ENCODE measurements around the gene PHPT1.
A peak's percentile ranks its signal among the peaks of the same experiment; 100 is the strongest.
"Not testable (repeated sequence)": the region's sequence is repeated elsewhere in the genome, so short reads cannot be mapped to it uniquely, and the experiment has no call there.

PHPT1 gene

DNA sequence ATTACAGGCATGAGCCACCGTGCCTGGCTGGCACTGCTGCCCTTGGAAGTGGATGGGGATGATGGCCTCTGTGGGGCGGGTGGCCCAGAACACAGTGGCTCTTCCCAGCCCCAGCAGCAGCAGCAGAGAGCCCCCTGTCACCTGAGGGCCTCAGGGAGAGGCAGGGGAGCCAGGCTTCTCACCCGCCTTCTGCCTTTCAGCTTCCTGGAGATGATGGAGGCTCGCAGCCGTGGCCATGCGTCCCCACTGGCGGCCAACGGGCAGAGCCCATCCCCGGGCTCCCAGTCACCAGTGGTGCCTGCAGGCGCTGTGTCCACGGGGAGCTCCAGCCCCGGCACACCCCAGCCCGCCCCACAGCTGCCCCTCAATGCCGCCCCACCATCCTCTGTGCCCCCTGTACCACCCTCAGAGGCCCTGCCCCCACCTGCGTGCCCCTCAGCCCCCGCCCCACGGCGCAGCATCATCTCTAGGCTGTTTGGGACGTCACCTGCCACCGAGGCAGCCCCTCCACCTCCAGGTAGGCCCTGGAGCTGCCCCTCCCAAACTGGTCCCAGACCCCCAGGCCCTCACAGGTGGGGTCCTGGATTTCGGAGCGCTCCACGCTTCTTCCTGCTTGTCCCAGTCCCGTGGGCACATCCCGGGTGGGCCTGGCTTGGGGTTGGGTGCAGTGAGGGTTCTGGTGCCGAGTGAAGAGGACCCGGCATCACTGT is 11.9 kb upstream of the PHPT1 start:
- no peak for DNase-seq

DNA sequence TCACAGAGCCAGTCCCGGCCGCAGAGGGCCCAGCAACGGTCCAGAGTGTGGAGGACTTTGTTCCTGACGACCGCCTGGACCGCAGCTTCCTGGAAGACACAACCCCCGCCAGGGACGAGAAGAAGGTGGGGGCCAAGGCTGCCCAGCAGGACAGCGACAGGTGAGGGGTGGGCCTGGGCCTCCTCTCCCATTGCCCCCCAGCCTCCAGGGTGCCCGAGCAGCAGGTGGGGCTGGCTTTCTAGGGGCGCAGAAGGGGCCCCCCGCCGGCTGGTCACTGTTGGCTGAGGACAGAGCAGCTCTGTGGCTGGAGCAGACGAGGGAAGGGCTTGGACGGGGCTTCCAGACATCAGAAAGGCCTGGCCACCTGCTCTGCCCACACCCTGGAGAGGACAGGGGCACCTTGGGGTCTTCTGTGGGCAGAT is 11.3 kb upstream of the PHPT1 start:
- DNase-seq = not testable (repeated sequence)

DNA sequence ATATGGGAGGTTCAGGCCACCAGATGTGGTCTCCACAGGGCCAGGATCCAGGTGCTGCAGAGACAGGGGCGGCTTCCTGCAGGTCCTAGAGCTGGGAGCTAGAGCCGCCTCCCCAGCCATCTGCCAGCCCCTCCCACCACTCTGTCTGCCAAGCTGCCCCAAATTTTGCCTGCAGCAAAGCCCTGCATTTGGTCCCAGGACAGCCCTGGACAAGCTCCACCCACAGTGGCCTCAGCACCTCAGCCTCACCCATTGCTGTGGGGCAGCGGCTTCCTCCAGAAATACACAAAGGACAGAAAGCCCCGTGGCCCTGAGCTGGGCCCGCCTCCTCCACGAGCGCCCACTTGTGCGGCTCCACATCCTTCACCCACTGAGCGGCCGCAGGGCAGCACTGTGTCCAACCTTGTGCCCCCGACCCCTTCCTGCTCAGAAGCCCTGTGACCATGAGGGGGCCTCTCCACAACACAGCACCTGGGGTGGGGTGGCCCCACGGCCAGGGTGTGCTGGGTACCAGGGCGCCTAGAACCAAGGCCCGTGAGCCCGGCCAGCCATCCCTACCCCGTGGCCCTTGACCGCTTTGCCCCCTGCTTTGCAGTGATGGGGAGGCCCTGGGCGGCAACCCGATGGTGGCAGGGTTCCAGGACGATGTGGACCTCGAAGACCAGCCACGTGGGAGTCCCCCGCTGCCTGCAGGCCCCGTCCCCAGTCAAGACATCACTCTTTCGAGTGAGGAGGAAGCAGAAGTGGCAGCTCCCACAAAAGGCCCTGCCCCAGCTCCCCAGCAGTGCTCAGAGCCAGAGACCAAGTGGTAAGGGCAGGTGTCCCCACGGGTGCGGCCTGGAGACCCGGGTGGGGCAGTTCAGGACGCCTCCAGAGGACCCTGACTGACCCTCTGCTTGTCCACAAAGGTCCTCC is 10.6 kb upstream of the PHPT1 start:
- no peak for DNase-seq

DNA sequence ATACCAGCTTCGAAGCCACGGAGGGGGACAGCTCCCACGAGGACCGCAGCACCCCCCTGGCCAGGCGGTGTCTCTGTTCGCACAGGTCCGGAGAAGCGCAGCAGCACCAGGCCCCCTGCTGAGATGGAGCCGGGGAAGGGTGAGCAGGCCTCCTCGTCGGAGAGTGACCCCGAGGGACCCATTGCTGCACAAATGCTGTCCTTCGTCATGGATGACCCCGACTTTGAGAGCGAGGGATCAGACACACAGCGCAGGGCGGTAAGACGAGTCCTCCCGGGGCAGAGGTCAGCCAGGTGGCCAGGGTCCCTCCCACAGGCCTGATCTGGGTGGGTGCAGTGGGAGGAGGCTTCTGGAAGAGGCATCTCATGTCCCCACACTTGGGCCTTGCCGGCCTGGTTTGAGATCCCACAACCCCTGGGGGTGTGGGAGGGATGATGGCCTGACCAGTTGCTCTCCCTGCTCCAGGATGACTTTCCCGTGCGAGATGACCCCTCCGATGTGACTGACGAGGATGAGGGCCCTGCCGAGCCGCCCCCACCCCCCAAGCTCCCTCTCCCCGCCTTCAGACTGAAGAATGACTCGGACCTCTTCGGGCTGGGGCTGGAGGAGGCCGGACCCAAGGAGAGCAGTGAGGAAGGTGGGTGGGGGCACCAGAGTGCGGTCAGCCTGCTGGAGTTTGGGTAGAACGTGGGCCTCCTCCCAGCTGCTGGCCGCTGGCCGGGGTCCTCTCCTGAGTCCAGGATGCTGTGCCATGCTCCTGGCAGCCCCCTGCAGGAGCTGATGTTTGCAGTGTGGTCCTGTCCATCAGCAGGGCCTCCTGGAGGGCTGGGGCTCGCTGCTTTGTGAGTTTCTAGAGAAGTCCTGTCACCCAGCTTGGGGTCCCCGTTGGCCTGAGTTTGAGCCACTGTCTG is 9.7 kb upstream of the PHPT1 start:
- no peak for DNase-seq

DNA sequence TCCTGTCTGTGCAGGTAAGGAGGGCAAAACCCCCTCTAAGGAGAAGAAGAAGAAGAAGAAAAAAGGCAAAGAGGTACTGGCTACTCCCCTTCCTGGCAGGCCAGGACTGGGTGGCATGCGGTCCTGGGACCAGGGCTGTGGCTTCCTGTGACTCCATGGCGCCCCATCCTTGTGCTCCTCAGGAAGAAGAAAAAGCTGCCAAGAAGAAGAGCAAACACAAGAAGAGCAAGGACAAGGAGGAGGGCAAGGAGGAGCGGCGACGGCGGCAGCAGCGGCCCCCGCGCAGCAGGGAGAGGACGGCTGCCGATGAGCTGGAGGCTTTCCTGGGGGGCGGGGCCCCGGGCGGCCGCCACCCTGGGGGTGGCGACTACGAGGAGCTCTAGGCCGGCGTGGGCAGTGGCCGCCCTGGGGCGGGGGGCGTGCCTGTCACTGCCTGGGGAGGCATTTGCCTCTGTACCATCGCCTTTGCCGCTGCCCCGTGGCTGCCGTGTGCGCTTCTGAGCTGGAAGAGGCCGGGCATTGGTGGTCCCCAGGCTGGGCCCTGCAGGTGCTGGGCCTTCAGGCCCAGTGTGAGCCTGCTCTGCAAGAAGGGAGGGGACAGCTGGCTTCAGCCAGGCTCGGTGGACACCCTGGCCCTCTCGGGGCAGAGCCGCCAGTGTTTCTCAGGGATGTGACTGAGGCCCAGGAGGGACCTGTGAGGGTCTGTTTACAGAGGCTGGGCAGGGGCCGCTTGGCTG is 8.9 kb upstream of the PHPT1 start:
- no peak for DNase-seq

DNA sequence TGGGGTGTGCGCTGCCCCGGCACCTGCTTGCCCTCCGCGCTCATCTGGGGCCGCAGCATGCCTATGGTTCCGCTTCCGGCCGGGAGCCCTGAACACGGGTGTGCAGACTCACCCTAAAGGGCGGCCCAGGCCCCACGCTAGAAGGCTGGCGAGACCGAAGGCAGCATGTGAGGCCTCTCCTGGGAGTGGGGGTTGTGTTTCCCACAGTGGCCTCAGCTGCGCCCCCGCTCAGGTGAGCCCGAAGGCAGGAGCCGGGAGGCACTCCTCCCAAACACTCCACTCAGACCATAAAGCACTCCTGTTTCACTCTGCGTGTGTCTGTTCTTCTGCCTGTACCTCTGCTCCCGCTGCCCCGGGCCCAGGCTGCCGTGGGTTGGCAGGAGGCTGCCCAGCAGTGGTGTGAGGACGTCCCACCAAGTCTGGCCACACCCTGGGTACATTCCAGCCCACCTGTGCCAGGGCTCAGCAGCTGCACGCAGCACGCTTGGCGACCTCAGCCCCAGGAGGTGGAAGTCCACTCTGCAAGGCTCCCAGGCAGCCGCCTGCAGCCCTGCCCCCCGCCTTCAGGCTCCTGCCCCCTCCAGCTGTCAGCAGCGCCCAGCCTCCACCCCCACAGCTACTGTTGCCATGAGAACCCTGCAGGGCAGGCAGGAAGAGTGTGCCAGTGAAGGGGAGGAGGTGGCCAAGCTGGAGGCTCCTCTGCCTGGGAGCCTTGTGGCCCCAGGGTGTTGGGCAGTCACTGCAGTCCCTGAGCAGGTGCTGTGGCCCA is 8.1 kb upstream of the PHPT1 start:
- DNase-seq = peak; percentile 70

DNA sequence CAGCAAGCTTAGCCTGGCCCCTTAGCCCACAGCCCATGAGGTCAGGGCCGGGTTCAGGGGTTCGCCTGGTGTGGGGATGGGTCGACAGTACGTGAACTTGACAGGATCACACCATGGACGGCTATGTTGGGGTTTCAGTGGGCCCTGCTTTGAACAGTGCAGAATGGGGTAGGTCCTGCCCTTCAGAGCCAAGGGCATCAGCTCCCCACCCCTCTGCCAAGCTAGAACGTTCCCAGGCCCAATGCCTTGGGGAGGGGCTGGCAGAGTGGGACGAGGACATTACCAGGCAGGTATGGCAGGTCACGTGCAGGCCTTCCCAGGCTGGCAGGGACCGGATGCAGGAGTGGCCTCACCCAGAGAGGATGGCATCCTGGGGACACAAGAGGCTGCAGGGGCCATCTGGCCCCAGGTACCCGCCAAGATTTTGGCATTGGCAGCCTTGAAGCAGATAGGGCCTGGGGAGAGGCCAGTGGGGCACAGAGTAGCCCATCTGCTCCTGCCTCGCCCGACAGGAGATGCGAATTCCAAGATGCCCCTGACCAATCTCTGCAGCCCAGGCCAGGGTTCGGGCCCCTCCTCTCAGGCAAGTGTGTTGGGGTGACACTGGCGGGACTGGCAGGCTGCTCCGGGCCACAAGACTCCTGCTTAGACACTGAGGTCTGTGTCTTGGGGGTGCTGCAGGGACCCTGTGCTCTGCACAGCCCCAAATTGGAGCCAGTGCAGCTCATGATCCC is 7.4 kb upstream of the PHPT1 start:
- not testable (repeated sequence) for DNase-seq

DNA sequence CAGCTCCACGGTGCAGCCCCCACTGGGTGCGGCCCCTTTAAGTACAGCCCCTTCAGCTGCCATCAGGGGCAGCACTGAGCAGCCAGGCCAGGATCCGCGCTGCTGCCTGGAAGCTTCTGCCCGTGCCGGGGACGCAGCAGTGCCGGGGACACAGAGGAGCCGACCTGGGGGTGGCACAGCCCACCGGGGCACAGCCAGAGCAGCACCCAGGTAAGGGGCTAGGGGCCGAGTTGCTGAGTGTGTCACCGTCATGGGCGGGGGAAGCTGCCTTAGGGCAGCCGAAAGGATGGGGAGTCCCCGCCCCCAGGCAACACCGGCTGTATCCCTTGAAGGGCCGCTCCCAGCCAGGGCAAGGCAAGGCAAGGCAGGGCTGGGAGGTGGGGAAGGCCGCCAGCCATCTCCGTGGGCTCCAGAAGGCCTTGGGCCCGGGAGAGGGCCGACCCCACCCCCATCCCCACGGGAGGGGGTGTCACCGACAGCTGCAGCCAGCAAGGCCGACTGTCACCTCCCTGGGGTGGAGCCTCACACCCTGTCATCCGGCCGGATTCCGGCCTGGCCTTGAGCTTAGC is 6.7 kb upstream of the PHPT1 start, which contains the start of gene AJM1:
AJM1 (plus strand) TSS at position 99 of the 569 bp plus-strand sequence. CDS start 1,937 bp downstream, outside the sequence.
- peak; percentile 72 for DNase-seq

DNA sequence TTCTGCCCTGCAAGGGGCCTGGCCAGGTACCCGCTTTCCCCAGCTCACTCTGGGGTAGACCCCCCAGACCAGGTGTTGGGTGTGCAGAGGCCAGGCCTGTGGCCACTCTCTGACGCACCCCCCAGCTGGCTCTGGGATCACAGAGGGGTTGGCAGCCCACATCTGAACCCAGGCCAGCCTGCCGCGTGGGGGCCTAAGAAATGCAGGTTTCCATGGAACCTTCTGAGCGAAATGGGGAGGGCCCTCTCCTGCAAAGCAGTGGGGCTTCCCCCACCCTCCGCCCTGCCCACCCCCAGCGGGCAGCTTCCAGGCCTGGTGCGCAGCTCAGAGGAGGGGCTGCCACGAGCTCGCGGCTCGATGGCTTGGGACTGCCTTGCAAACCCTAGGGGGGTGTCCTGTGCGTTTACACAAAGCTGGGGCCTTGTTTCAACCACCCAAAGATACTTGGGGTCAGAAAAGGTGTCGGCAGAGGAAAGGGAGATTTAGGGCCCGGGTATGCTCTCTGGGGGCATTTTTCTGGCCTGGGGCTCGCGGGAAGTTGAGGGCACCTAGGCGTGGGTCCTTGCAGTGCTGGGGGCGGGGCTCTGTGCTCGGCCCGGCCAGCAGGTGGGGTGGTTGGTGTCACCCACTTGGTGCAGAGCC is 5.9 kb upstream of the PHPT1 start:
- not testable (repeated sequence) for DNase-seq

DNA sequence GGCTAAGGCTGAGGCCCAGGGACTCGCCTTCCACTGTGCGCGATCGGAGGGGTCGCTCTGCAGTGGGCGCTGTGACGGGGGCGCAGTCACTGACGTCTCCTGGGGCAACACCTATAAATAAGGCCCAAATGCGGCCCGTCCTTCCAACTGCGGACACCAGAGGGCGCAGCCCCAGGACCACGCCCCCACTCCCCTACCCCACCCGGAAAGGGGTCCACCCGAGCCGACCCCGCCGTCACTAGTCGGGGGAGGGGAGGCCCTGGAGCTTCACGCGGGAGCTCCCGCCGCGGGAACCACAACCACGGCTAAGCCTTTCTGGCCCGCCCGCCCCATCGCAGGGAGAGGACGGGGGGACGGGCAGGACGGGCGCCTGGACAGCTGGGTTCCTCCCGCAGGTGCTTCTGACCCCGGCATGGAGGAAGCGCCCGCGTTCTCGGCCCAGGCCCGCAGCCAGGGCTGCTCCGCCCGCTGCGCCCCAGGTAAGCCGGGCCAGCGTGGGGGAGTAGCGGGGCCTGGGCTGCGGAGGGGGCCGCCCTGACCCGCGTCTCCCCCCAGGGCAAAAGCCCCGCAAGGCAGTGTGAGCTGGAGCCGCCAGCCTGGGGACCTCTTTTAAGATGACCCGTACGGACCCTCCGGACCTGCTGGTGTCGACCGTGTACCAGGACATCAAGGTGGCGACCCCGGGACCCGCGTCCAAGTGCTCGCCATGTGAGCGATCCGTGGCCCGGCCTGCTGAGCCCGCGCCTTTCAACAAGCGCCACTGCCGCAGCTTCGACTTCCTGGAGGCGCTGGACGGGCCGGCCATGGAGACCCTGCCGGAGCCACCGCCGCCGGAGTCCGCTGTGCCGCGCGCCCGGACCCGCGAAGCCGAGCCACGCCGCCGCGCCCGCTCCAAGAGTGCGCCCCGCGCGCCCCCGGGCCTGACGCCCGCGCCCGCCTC is 5.1 kb upstream of the PHPT1 start:
- DNase-seq = not testable (repeated sequence)

DNA sequence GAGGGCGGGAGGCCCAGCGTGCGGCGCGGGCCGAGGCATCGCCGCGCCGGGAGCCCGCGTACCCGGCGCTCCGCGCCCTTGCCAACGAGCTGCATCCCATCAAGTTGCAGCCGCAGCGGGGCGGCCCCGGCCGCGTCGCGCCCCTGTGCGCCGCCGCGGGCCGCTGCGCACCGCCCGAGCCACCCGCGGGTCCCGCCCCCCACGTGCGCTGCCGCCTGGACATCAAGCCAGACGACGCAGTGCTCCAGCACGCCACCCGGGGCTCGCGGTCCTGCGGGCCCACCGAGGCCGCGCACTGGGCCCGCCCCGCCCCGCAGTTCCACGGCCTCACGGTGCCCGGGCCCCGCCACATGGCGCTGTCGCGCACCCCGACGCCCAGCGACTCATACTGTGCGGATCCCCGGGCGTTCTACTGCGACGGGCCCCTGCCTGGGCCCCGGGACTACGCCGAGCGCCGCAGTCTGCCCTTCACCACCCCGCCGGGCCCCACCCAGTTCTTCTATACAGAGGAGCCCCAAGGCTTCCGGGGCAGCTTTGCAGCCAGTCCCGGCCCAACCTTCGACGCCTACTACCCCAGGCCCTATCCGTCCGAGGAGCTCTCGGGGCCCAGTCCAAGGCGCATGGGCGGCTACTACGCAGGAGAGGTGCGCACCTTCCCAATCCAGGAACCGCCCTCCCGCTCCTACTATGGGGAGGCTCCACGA is 4.3 kb upstream of the PHPT1 start:
- DNase-seq = no peak

DNA sequence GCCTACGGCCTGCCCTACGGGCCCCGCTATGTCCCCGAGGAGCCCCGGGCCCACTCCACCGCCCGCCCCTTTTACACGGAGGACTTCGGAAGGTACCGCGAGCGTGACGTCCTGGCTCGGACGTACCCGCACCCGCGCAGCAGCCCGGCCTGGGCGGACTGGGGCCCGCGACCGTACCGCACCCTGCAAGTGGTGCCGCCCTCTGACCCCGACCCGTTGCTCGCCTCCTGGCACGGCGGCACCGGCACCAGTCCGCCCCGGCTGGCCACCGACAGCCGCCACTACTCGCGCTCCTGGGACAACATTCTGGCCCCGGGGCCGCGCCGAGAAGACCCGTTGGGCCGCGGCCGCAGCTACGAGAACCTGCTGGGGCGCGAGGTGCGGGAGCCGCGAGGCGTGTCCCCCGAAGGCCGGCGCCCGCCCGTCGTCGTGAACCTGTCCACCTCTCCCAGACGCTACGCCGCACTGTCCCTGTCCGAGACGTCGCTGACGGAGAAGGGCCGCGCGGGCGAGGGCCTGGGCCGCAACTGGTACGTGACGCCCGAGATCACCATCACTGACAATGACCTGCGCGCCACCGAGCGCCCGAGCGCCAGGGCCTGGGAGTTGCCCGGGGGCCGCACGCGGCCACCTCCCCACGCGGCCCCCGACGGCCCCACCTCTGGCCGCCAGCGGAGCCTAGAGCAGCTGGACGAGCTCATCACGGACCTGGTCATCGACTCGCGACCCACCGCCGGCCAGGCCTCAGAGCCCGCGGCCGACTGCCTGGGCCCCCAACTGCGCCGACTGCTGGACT is 3.5 kb upstream of the PHPT1 start:
- DNase-seq = no peak

DNA sequence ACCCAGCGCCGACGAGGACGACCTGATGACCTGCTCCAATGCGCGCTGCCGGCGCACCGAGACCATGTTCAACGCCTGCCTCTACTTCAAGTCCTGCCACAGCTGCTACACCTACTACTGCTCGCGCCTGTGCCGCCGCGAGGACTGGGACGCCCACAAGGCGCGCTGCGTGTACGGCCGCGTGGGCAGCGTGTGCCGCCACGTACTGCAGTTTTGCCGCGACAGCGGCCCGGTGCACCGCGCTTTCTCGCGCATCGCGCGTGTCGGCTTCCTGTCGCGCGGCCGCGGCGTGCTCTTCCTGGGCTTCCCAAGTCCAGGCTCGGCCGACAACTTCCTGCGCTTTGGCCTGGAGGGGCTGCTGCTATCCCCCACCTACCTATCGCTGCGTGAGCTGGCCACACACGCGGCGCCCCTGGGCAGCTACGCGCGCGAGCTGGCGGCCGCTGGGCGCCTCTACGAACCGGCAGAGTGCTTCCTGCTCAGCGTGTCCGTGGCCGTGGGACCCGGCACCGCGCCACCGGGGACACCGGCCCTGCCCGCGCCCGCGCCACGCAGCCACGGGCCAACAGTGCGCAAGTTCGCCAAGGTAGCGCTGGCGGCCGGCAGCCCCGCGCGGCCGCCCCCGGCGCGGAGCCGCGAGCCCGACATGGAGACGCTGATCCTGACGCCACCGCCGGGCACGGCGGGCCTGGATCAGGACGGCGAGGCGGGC is 2.7 kb upstream of the PHPT1 start:
- DNase-seq = no peak

DNA sequence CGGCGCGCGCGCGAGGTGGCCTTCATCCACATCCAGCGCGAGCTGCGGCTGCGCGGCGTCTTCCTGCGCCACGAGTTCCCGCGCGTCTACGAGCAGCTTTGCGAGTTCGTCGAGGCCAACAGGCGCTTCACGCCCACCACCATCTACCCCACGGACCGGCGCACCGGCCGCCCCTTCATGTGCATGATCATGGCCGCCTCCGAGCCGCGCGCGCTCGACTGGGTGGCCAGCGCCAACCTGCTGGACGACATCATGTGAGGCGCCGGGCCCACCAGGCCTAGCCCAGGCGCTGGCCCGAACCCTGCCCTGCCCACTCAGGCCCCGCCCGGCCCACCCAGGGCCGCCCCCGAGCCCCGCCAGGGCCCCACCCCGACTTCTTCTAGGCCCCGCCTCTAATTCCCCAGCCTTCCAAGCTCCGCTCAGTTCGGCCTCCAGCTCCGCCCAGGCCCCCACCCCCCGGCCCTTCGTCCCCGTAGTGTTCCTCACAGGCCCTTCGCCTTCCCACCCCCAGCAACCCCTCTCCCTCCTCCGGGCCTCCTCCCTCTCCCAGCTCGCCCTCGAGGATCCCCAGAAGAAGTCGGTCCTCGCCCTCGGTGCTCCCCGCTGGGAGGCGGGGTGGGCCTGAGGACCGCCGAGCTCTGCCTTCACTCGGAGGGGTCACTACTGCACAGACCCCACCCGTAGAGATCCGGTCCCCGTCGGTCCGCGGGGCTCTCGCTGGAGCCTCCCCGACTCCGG is 2.0 kb upstream of the PHPT1 start:
- peak; percentile 75 for DNase-seq

DNA sequence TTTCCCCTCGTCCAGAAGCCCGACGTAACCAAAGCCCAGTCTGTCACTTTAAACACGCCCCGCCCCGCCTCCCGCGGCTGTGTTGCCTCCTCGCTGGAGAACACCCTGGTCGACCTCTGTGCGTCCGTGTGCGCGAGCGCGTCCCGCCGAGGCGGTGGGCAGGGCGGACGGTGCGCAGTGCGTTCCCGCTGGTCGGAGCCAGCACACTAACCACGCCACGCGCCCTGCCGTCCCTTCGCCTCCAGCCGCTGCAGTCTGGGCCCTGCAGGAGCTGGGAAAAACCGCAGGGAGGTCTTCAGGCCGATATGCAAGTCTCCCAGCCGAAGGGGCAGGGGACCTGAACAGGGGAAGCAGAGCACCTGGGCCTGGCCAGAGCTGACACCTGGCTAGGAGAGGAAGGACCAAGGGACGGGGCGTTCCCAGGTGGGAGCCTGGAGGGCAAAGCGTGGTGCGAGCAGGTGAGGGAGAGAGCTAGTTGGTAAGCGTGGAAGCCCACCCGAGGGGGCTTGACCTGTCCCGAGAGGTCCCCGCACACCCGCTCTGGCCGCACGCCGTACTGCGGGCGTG is 1.3 kb upstream of the PHPT1 start:
- peak; percentile 86 for DNase-seq

Measured in fibroblast of skin of back (primary cell).